GM18519 (cell line): ENCODE measurements around the gene TMSB15C.

Experiments used
- ATAC-seq: cut with Tn5 transposase; IDR thresholded peaks from one replicate; pipeline ENCODE4 v1.9.1; 2021; ENCODE audit warnings: mild to moderate bottlenecking, moderate library complexity; ENCODE audit not compliant: unreplicated experiment, low FRiP score

The TMSB15C gene

GRCh38 chrX:104047171-104047570 lies 28.9 kb downstream of the TMSB15C start:
- ATAC-seq = no peak

GRCh38 chrX:104045642-104046041 lies 30.4 kb downstream of the TMSB15C start:
- ATAC-seq = no peak

- no peak for ATAC-seq
These were observed 35.0 kb downstream of the TMSB15C start for GRCh38 chrX:104041003-104041402.

GRCh38 chrX:104039689-104040505 lies 36.1 kb downstream of the TMSB15C start, which contains the start of gene H2BW2:
Gene H2BW2 (plus strand): TSS chrX:104039956. CDS start chrX:104039995, 39 bp downstream.
- ATAC-seq = no peak
